Measurements from ENCODE around the gene FOXI1.

Gene FOXI1

GRCh38 chr5:170143091-170143490, 37.4 kb downstream of the FOXI1 start:
- Histone ChIP-seq H3K9me3 (ENCODE audit: control extremely low read depth in 1 of 5, control insufficient read depth in 4 of 5, insufficient read depth in 2 of 5, low read depth in 1 of 5, low read length in 4 of 5) (no peaks in the 10 kb centered on the region), H3K4me1 (ENCODE audit: control extremely low read depth in 1 of 4, control insufficient read depth in 4 of 4, insufficient read depth in 4 of 4, low read length in 3 of 4) (no peaks in the 10 kb centered on the region), H3K27me3 (replicated peaks in 2 of 5; ENCODE audit: control insufficient read depth in 4 of 5, insufficient read depth in 5 of 5, low read length in 4 of 5) (peaks cover 0 to under 1% (median 0%) of the 10 kb centered on the region in 5 experiments), H3K4me3 (ENCODE audit: control insufficient read depth in 1 of 7, extremely low read depth in 1 of 7, insufficient read depth in 4 of 7, low read depth in 2 of 7, low read length in 6 of 7) (no peak overlapping the region), H3K36me3 (ENCODE audit: control insufficient read depth in 4 of 4, insufficient read depth in 4 of 4, low read length in 3 of 4) (no peaks in the 10 kb centered on the region), H3K27ac (ENCODE audit: insufficient read depth in 1 of 2, low read depth in 1 of 2, low read length in 2 of 2, poor library complexity in 1 of 2, severe bottlenecking in 2 of 2) (no peak overlapping the region)
- ChIA-PET CTCF (no interaction called here), POLR2A (no interaction called here)
- 98% methylated on average over 7 of the region's 7 CpGs for WGBS (ENCODE audit: insufficient coverage)
- no peak for DNase-seq

GRCh38 chr5:170143710-170144109, 38.0 kb downstream of the FOXI1 start:
- H3K4me3 ChIP-seq (ENCODE audit: control insufficient read depth in 1 of 7, extremely low read depth in 1 of 7, insufficient read depth in 4 of 7, low read depth in 2 of 7, low read length in 6 of 7), result no peak overlapping the region
- H3K36me3 ChIP-seq (ENCODE audit: control insufficient read depth in 4 of 4, insufficient read depth in 4 of 4, low read length in 3 of 4), result no peaks in the 10 kb centered on the region
- WGBS (ENCODE audit: insufficient coverage), result 100% methylated on average over 2 of the region's 2 CpGs
- DNase-seq, result no peak
- H3K9me3 ChIP-seq (ENCODE audit: control extremely low read depth in 1 of 5, control insufficient read depth in 4 of 5, insufficient read depth in 2 of 5, low read depth in 1 of 5, low read length in 4 of 5), result no peaks in the 10 kb centered on the region
- POLR2A ChIA-PET, result no interaction called here
- no peak overlapping the region for H3K27ac ChIP-seq (ENCODE audit: insufficient read depth in 1 of 2, low read depth in 1 of 2, low read length in 2 of 2, poor library complexity in 1 of 2, severe bottlenecking in 2 of 2)
- H3K27me3 ChIP-seq (replicated peaks in 2 of 5; ENCODE audit: control insufficient read depth in 4 of 5, insufficient read depth in 5 of 5, low read length in 4 of 5), result peaks cover 0 to 2% (median 0%) of the 10 kb centered on the region in 5 experiments
- H3K4me1 ChIP-seq (ENCODE audit: control extremely low read depth in 1 of 4, control insufficient read depth in 4 of 4, insufficient read depth in 4 of 4, low read length in 3 of 4), result no peaks in the 10 kb centered on the region
- CTCF ChIA-PET, result interaction anchor here (1.1 kb wide), 1 partner anchor 49 kb away, joined by 4 read pairs; no protein-coding TSS in a partner anchor

- CTCF ChIA-PET, result interaction anchor here (1.1 kb wide), 1 partner anchor 48 kb away, joined by 4 read pairs; no protein-coding TSS in a partner anchor
- no peak for DNase-seq
- Histone ChIP-seq H3K4me1 (ENCODE audit: control extremely low read depth in 1 of 4, control insufficient read depth in 4 of 4, insufficient read depth in 4 of 4, low read length in 3 of 4) (no peaks in the 10 kb centered on the region), H3K9me3 (ENCODE audit: control extremely low read depth in 1 of 5, control insufficient read depth in 4 of 5, insufficient read depth in 2 of 5, low read depth in 1 of 5, low read length in 4 of 5) (no peaks in the 10 kb centered on the region), H3K36me3 (ENCODE audit: control insufficient read depth in 4 of 4, insufficient read depth in 4 of 4, low read length in 3 of 4) (no peaks in the 10 kb centered on the region), H3K27ac (ENCODE audit: insufficient read depth in 1 of 2, low read depth in 1 of 2, low read length in 2 of 2, poor library complexity in 1 of 2, severe bottlenecking in 2 of 2) (no peak overlapping the region), H3K27me3 (replicated peaks in 2 of 5; ENCODE audit: control insufficient read depth in 4 of 5, insufficient read depth in 5 of 5, low read length in 4 of 5) (peaks cover 0 to 2% (median 0%) of the 10 kb centered on the region in 5 experiments), H3K4me3 (ENCODE audit: control insufficient read depth in 1 of 7, extremely low read depth in 1 of 7, insufficient read depth in 4 of 7, low read depth in 2 of 7, low read length in 6 of 7) (no peak overlapping the region)
- POLR2A ChIA-PET, result no interaction called here
- WGBS (ENCODE audit: insufficient coverage), result 98% methylated on average over 10 of the region's 11 CpGs
These were observed 38.8 kb downstream of the FOXI1 start for GRCh38 chr5:170144286-170145023.

GRCh38 chr5:170145462-170145861, 39.8 kb downstream of the FOXI1 start:
- ChIA-PET CTCF (no interaction called here), POLR2A (no interaction called here)
- Histone ChIP-seq H3K27ac (ENCODE audit: insufficient read depth in 1 of 2, low read depth in 1 of 2, low read length in 2 of 2, poor library complexity in 1 of 2, severe bottlenecking in 2 of 2) (no peak overlapping the region), H3K9me3 (ENCODE audit: control extremely low read depth in 1 of 5, control insufficient read depth in 4 of 5, insufficient read depth in 2 of 5, low read depth in 1 of 5, low read length in 4 of 5) (no peaks in the 10 kb centered on the region), H3K4me1 (ENCODE audit: control extremely low read depth in 1 of 4, control insufficient read depth in 4 of 4, insufficient read depth in 4 of 4, low read length in 3 of 4) (no peaks in the 10 kb centered on the region), H3K36me3 (ENCODE audit: control insufficient read depth in 4 of 4, insufficient read depth in 4 of 4, low read length in 3 of 4) (no peaks in the 10 kb centered on the region), H3K4me3 (ENCODE audit: control insufficient read depth in 1 of 7, extremely low read depth in 1 of 7, insufficient read depth in 4 of 7, low read depth in 2 of 7, low read length in 6 of 7) (no peak overlapping the region), H3K27me3 (replicated peaks in 2 of 5; ENCODE audit: control insufficient read depth in 4 of 5, insufficient read depth in 5 of 5, low read length in 4 of 5) (peaks cover 0 to 2% (median 0%) of the 10 kb centered on the region in 5 experiments)
- DNase-seq, result peak in 2 of 3 donors; percentile 35 to 36
- whole genome bisulfite sequencing (ENCODE audit: insufficient coverage), result 73% methylated on average over 4 of the region's 4 CpGs

- no peak for DNase-seq
- POLR2A ChIA-PET, result no interaction called here
- H3K27ac ChIP-seq (ENCODE audit: insufficient read depth in 1 of 2, low read depth in 1 of 2, low read length in 2 of 2, poor library complexity in 1 of 2, severe bottlenecking in 2 of 2), result no peak overlapping the region
- 96% methylated on average over 12 of the region's 12 CpGs for WGBS (ENCODE audit: insufficient coverage)
- H3K36me3 ChIP-seq (ENCODE audit: control insufficient read depth in 4 of 4, insufficient read depth in 4 of 4, low read length in 3 of 4), result no peaks in the 10 kb centered on the region
- no peaks in the 10 kb centered on the region for H3K4me1 ChIP-seq (ENCODE audit: control extremely low read depth in 1 of 4, control insufficient read depth in 4 of 4, insufficient read depth in 4 of 4, low read length in 3 of 4)
- CTCF ChIA-PET, result no interaction called here
- no peak overlapping the region for H3K4me3 ChIP-seq (ENCODE audit: control insufficient read depth in 1 of 7, extremely low read depth in 1 of 7, insufficient read depth in 4 of 7, low read depth in 2 of 7, low read length in 6 of 7)
- peaks cover 0 to 2% (median 0%) of the 10 kb centered on the region in 5 experiments for H3K27me3 ChIP-seq (replicated peaks in 2 of 5; ENCODE audit: control insufficient read depth in 4 of 5, insufficient read depth in 5 of 5, low read length in 4 of 5)
- no peaks in the 10 kb centered on the region for H3K9me3 ChIP-seq (ENCODE audit: control extremely low read depth in 1 of 5, control insufficient read depth in 4 of 5, insufficient read depth in 2 of 5, low read depth in 1 of 5, low read length in 4 of 5)
These were observed 41.5 kb downstream of the FOXI1 start for GRCh38 chr5:170147051-170147752.

- WGBS (ENCODE audit: insufficient coverage), result 100% methylated on average over 2 of the region's 4 CpGs
- no peak for DNase-seq
- no peaks in the 10 kb centered on the region for H3K9me3 ChIP-seq (ENCODE audit: control extremely low read depth in 1 of 5, control insufficient read depth in 4 of 5, insufficient read depth in 2 of 5, low read depth in 1 of 5, low read length in 4 of 5)
These were observed 42.1 kb downstream of the FOXI1 start for GRCh38 chr5:170147753-170148264.

More at GRCh38 chr5:170147753-170148264, 42.1 kb downstream of the FOXI1 start:
- Histone ChIP-seq H3K27me3 (replicated peaks in 2 of 5; ENCODE audit: control insufficient read depth in 4 of 5, insufficient read depth in 5 of 5, low read length in 4 of 5) (peaks cover 0 to 2% (median 0%) of the 10 kb centered on the region in 5 experiments), H3K4me1 (ENCODE audit: control extremely low read depth in 1 of 4, control insufficient read depth in 4 of 4, insufficient read depth in 4 of 4, low read length in 3 of 4) (no peaks in the 10 kb centered on the region), H3K27ac (ENCODE audit: insufficient read depth in 1 of 2, low read depth in 1 of 2, low read length in 2 of 2, poor library complexity in 1 of 2, severe bottlenecking in 2 of 2) (no peak overlapping the region), H3K36me3 (ENCODE audit: control insufficient read depth in 4 of 4, insufficient read depth in 4 of 4, low read length in 3 of 4) (no peaks in the 10 kb centered on the region), H3K4me3 (ENCODE audit: control insufficient read depth in 1 of 7, extremely low read depth in 1 of 7, insufficient read depth in 4 of 7, low read depth in 2 of 7, low read length in 6 of 7) (no peak overlapping the region)
- ChIA-PET POLR2A (no interaction called here), CTCF (no interaction called here)

All from common myeloid progenitor, CD34-positive (primary cell).